ENCODE data around the gene TMCC2.
A peak's percentile ranks its signal among the peaks of the same experiment; 100 is the strongest.

Gene TMCC2

GRCh38 chr1:205243350-205244191 lies 15.8 kb downstream of the TMCC2 start:
- no peak for DNase-seq

GRCh38 chr1:205244384-205244783 lies 16.6 kb downstream of the TMCC2 start:
- DNase-seq: no peak

- DNase-seq: no peak
Observed at GRCh38 chr1:205245096-205245495, 17.4 kb downstream of the TMCC2 start.

- no peak for DNase-seq
Observed at GRCh38 chr1:205246351-205247119, 18.8 kb downstream of the TMCC2 start.

GRCh38 chr1:205247130-205247921 lies 19.6 kb downstream of the TMCC2 start:
- DNase-seq: no peak

- DNase-seq: no peak
Observed at GRCh38 chr1:205248793-205249601, 21.3 kb downstream of the TMCC2 start.

- no peak for DNase-seq
Observed at GRCh38 chr1:205249651-205250050, 21.9 kb downstream of the TMCC2 start.

- DNase-seq: no peak
Observed at GRCh38 chr1:205250699-205251098, 23.0 kb downstream of the TMCC2 start.

GRCh38 chr1:205251576-205251975 lies 23.8 kb downstream of the TMCC2 start:
- no peak for DNase-seq

- peak; percentile 83 for DNase-seq
Observed at GRCh38 chr1:205255941-205256780, 28.4 kb downstream of the TMCC2 start.

GRCh38 chr1:205256951-205257625 lies 29.3 kb downstream of the TMCC2 start:
- no peak for DNase-seq

- no peak for DNase-seq
Observed at GRCh38 chr1:205257735-205258134, 30.0 kb downstream of the TMCC2 start.

- no peak for DNase-seq
Observed at GRCh38 chr1:205258261-205258691, 30.5 kb downstream of the TMCC2 start.

GRCh38 chr1:205258719-205259118 lies 31.0 kb downstream of the TMCC2 start:
- DNase-seq: no peak

GRCh38 chr1:205259324-205259832 lies 31.6 kb downstream of the TMCC2 start:
- no peak for DNase-seq

GRCh38 chr1:205259998-205260397 lies 32.3 kb downstream of the TMCC2 start:
- no peak for DNase-seq

GRCh38 chr1:205260948-205261732 lies 33.4 kb downstream of the TMCC2 start:
- DNase-seq: no peak

GRCh38 chr1:205261946-205262691 lies 34.4 kb downstream of the TMCC2 start:
- DNase-seq: no peak

- no peak for DNase-seq
Observed at GRCh38 chr1:205262731-205263171, 35.0 kb downstream of the TMCC2 start.

All from activated T-cell treated with anti-CD3 and anti-CD28 coated beads for 4 hours (primary cell).